SU-DHL-6 (cell line): ENCODE measurements around the gene NCR3LG1.
"Not testable (repeated sequence)": the region's sequence is repeated elsewhere in the genome, so short reads cannot be mapped to it uniquely, and the experiment has no call there.

Source experiments
- H2AFZ ChIP-seq: fragments of 200-600 bp; sonication (generic); 2 replicates; pipeline ENCODE4 v1.6.1; 2014; ENCODE audit warnings: low read depth, mild to moderate bottlenecking, moderate library complexity, mixed read lengths, antibody characterized with exemption, low read length; ENCODE audit not compliant: severe bottlenecking
- H3F3A ChIP-seq: fragments of 200-600 bp; shearing (Covaris generic); 2 replicates; pipeline ENCODE4 v1.6.0; 2016; ENCODE audit warnings: antibody characterized with exemption, mild to moderate bottlenecking; ENCODE audit not compliant: insufficient read depth
- H3K27ac ChIP-seq: fragments of 200-600 bp; sonication (generic); 2 replicates; pipeline ENCODE4 v1.5.1; 2016; ENCODE audit warnings: low read depth, mild to moderate bottlenecking, low read length, moderate library complexity, mixed read lengths
- H3K27me3 ChIP-seq: fragments of 200-600 bp; sonication (generic), shearing (Covaris generic); 2 replicates; pipeline ENCODE4 v1.6.0; 2014; ENCODE audit warnings: mild to moderate bottlenecking, low read length
- H3K36me3 ChIP-seq: fragments of 200-600 bp; sonication (generic); 2 replicates; pipeline ENCODE4 v1.6.1; 2014; ENCODE audit warnings: mild to moderate bottlenecking, low read length, mixed read lengths
- H3K4me2 ChIP-seq: fragments of 300-600, 200-600 bp; shearing (Covaris generic), sonication (generic); 2 replicates; pipeline ENCODE4 v1.6.0; 2014; ENCODE audit warnings: low read length, low read depth, mild to moderate bottlenecking; ENCODE audit not compliant: poor library complexity, severe bottlenecking
- H3K4me3 ChIP-seq: fragments of 200-600 bp; sonication (generic); 2 replicates; pipeline ENCODE4 v1.5.1; 2014; ENCODE audit warnings: antibody characterized with exemption, low read length, mild to moderate bottlenecking, mixed read lengths; ENCODE audit not compliant: insufficient read depth, poor library complexity, severe bottlenecking
- H3K79me2 ChIP-seq: fragments of 200-600 bp; sonication (generic); 2 replicates; pipeline ENCODE4 v1.6.1; 2014; ENCODE audit warnings: mild to moderate bottlenecking, low read length, moderate library complexity; ENCODE audit not compliant: insufficient read depth
- H3K9ac ChIP-seq: fragments of 200-600 bp; sonication (generic); 2 replicates; pipeline ENCODE4 v1.7.0; 2014; ENCODE audit warnings: mild to moderate bottlenecking, low read length
- H3K9me2 ChIP-seq: fragments of 200-600 bp; sonication (generic); replicated peaks from 2 replicates; pipeline ENCODE4 v1.6.1; 2014; ENCODE audit warnings: low read length; ENCODE audit not compliant: insufficient read depth
- H3K9me3 ChIP-seq: fragments of 200-600 bp; sonication (generic); 2 replicates; pipeline ENCODE4 v1.6.1; 2014; ENCODE audit warnings: low read length, mixed read lengths; ENCODE audit not compliant: insufficient read depth
- H4K20me1 ChIP-seq: fragments of 200-600 bp; sonication (generic); 2 replicates; pipeline ENCODE4 v1.6.1; 2014; ENCODE audit warnings: low read depth, mild to moderate bottlenecking, antibody characterized with exemption, low read length, moderate library complexity, mixed read lengths
- CTCF ChIP-seq: fragments of 200-600 bp; sonication (generic); IDR thresholded peaks from one replicate; pipeline ENCODE4 v1.5.1; 2017; ENCODE audit warnings: antibody characterized with exemption, mild to moderate bottlenecking, low read length, moderate library complexity; ENCODE audit not compliant: insufficient read depth, poor library complexity, severe bottlenecking
- EZH2phosphoT487 ChIP-seq: fragments of 200-600 bp; sonication (generic), shearing (Covaris generic); conservative IDR thresholded peaks from 2 replicates; pipeline ENCODE4 v1.6.1; 2018; ENCODE audit warnings: mild to moderate bottlenecking, antibody characterized with exemption, low read length, moderate library complexity, mixed read lengths

NCR3LG1 gene

DNA sequence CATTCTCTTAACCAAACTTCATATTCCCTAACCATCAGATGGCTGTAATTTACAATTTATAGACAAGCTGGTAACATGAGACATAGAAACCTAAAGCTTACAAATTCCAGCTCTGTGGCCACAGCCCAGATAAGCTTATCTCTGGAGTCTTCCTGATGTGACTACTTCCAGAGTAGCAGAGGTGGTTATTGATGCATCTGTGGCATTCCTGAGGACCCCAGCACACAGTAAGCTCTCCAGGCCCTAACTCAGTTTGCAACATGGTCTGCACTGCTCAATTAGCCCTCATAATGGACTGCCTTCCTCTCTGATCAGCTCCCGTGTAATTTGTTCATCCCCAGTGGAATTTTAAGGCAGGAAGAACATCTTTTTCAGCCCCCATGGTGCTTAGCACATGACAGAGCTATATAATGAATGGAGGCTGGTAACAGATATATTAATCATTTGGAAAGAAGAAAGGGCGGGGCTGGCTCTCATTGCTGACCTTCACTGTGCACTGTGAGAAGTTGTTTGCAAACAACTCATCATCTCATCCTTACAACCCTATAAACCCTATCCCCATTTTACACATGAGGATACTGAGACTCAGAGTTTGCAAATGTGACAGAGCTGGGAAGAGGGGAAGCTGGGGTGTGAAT, 67.0 kb downstream of the NCR3LG1 start:
- Histone ChIP-seq H3K79me2 (no peaks in the 10 kb centered on the region), H3K4me3 (no peak overlapping the region), H2AFZ (no peak overlapping the region), H3K9me3 (no peaks in the 10 kb centered on the region), H3K9ac (no peak overlapping the region), H3K27me3 (no peaks in the 10 kb centered on the region; the same call in 1 of the 2 replicates), H3K27ac (no peak overlapping the region), H4K20me1 (no peaks in the 10 kb centered on the region), H3F3A (no peaks in the 10 kb centered on the region), H3K9me2 (no peaks in the 10 kb centered on the region), H3K36me3 (no peaks in the 10 kb centered on the region), H3K4me2 (no peak overlapping the region)
- no peak for TF ChIP-seq EZH2phosphoT487
- no peak for TF ChIP-seq CTCF

DNA sequence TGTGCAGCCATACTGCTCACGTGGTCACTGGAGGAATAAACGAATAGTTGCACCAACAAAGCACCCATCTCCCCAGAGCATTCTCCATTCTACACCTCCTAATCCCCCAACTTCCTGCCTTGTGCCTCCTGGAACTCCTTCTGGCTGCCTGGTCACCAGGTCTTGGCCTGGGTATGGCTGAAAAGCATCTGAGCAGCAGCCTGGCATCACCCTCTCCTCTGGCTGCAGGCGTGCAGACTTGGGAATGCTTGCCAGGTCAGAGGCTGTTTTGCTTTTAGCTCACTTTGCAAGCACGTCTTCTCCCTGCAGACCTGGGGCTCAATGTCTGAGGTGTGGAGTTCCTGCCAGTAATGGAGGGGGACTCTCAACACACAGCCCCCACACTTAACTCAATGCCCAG, 70.2 kb downstream of the NCR3LG1 start:
- Histone ChIP-seq H3K9me2 (no peaks in the 10 kb centered on the region), H3K27ac (no peak overlapping the region), H3K9ac (no peak overlapping the region), H3K4me3 (no peak overlapping the region), H3K4me2 (no peak overlapping the region), H3K36me3 (no peaks in the 10 kb centered on the region), H3F3A (no peaks in the 10 kb centered on the region), H3K9me3 (no peaks in the 10 kb centered on the region), H2AFZ (no peak overlapping the region), H3K27me3 (no peaks in the 10 kb centered on the region; the same call in 1 of the 2 replicates), H4K20me1 (no peaks in the 10 kb centered on the region), H3K79me2 (no peaks in the 10 kb centered on the region)
- no peak for TF ChIP-seq CTCF
- no peak for TF ChIP-seq EZH2phosphoT487

DNA sequence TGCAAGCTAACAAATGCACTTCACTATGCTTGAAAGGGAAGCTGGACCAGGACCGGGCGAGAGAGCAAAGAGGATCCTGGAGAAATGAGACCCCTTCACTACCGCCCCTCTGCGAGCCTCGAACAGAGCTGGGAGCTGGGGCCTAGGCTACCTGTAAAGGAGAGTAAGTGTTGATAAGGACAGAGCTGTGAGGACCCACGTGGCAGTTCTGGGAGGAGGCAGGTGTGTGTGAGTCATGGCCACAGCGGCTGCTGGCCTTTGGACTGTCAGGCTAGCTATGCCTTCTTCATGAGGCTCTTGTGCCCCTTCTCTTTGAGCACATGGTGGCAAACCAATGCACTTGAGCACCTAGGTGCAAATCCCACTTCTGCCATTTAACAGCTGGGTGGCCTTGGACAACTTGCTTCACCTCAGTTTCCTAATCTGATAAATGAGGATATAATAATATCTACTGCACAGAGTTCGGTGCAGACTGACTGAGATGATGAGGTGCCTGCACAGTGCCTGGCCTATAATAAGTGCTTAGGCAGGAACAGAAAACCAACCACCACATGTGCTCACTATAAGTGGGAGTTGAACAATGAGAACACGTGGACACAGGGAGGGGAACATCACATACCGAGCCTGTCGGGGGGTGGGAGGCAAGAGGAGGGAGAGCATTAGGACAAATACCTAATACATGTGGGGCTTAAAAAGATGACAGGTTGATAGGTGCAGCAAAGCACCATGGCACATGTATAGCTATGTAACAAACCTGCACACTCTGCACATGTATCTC, 72.1 kb downstream of the NCR3LG1 start:
- H3F3A ChIP-seq: no peaks in the 10 kb centered on the region
- H3K27ac ChIP-seq: no peak overlapping the region
- no peaks in the 10 kb centered on the region for H3K9me3 ChIP-seq
- H3K27me3 ChIP-seq: no peaks in the 10 kb centered on the region; the same call in 1 of the 2 replicates
- no peaks in the 10 kb centered on the region for H3K9me2 ChIP-seq
- no peaks in the 10 kb centered on the region for H3K79me2 ChIP-seq
- no peak overlapping the region for H2AFZ ChIP-seq
- no peaks in the 10 kb centered on the region for H3K36me3 ChIP-seq
- no peaks in the 10 kb centered on the region for H4K20me1 ChIP-seq
- no peak overlapping the region for H3K4me3 ChIP-seq
- no peak for TF ChIP-seq EZH2phosphoT487
- no peak for TF ChIP-seq CTCF
- no peak overlapping the region for H3K9ac ChIP-seq
- no peak overlapping the region for H3K4me2 ChIP-seq

DNA sequence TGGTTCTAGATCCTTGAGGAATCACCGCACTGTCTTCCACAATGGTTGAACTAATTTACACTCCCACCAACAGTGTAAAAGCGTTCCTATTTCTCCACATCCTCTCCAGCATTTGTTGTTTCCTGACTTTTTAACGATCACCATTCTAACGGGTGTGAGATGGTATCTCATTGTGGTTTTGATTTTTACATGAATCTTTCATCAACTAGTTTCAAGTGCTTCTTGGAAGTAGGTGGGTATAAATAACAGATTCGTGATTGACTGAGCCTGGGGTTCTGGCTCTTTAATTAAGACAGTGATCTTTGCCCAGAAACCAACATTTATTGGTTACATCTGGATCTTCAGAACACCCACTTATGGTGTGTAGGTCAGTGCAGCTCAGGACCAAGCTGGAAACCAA, 74.6 kb downstream of the NCR3LG1 start:
- H3K27me3 ChIP-seq, H3K36me3 ChIP-seq, H3K4me3 ChIP-seq, H3K79me2 ChIP-seq, H3F3A ChIP-seq, H3K9me3 ChIP-seq, H3K9ac ChIP-seq, H3K27ac ChIP-seq, H2AFZ ChIP-seq, H3K9me2 ChIP-seq, H4K20me1 ChIP-seq, H3K4me2 ChIP-seq: not testable (repeated sequence)
